Mucosa of descending colon (tissue), 3 donors: Measurements from ENCODE around the gene TNIK. TPM values are rescaled to one million over a fixed set of nuclear protein-coding genes. Genes with fewer than 3 reads are reported as not detected.

Experiments
- ATAC-seq: fragments of 200-7000 bp; cut with Tn5 transposase; one replicate; pipeline ENCODE4 v1.9.1; 2020; ENCODE audit warnings: mild to moderate bottlenecking, moderate library complexity
- DNase-seq, 3 donors: peaks; one replicate each; pipeline ENCODE4 v3.0.0-alpha.2; 2020
- H3K36me3 ChIP-seq: fragments of 200-600 bp; one replicate; pipeline ENCODE4 v1.8.0; 2021; ENCODE audit warnings: low read depth, mild to moderate bottlenecking
- H3K4me1 ChIP-seq: fragments of 200-600 bp; one replicate; pipeline ENCODE4 v1.8.0; 2021; ENCODE audit warnings: low read depth, mild to moderate bottlenecking
- H3K4me3 ChIP-seq: fragments of 200-600 bp; one replicate; pipeline ENCODE4 v1.8.0; 2021; ENCODE audit warnings: mild to moderate bottlenecking
- H3K9me3 ChIP-seq: fragments of 200-600 bp; one replicate; pipeline ENCODE4 v1.8.0; 2021; ENCODE audit warnings: mild to moderate bottlenecking
- CTCF ChIP-seq: fragments of 200-600 bp; IDR thresholded peaks from one replicate; pipeline ENCODE4 v1.8.0; 2022; ENCODE audit warnings: antibody characterized with exemption, mild to moderate bottlenecking
- intact Hi-C, 2 donors: fragments of 100-400 bp; cut with DNase I in 1 of 2; cut with micrococcal nuclease in 1 of 2; formaldehyde crosslinking; loops; one replicate each; pipeline versions ENCODE4 v1.11.0 to v1.11.1; 2022; cut with DNase I, micrococcal nuclease
- total RNA-seq, 3 donors: library from RNA; stranded (reverse); fragmentation: NEBNext Ultra II Directional in 2 of 3; extraction: Animal tissue kit (Norgen Biotek cat#: 25700) in 2 of 3; gene quantifications; one replicate each; pipeline versions ENCODE4 v1.2.1 to v1.2.4, GENCODE V29; 2021 to 2023
- donor health status: DM: no; HTN: no; CAD: no; lungs with moderate emphysema.
- donor health status: DM: no; HTN: no; CAD: no.
- donor health status: DM: no; HTN: yes; CAD: no.

The TNIK gene
- total RNA-seq, 3 donors from 2014 or later, result 27.2 to 33.0 (median 28.0) TPM

DNA sequence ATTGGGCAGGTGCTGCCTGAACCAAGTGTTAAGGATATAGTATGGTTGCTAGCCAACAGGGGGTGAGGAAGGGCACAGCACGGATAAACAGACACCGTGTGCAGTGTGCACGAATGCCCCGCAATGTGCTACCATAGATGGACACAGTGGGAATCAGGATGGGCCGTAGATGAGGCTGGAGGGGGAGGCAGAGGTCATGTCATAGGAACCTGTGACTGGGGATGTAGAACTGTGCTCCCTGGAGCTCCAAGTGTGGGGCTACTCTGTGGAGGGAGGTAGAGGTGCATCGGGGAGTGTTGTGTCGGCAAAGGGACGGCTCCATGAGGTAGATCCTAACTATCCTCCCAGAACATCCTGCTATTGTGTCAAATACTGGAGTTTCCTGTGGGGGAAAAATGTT is 102.5 kb downstream of the TNIK start:
- Histone ChIP-seq H3K4me3 (no peak overlapping the region), H3K36me3 (no peaks in the 10 kb centered on the region), H3K9me3 (no peaks in the 10 kb centered on the region), H3K4me1 (peaks cover 17% of the 10 kb centered on the region)
- DNase-seq, result no peak
- TF ChIP-seq CTCF, result no peak
- intact Hi-C loops, result no loop called here
- ATAC-seq, result no peak

GRCh38 chr3:171356251-171356650 is 104.0 kb downstream of the TNIK start:
- TF ChIP-seq CTCF, result no peak
- H3K4me3 ChIP-seq, result no peak overlapping the region
- no peaks in the 10 kb centered on the region for H3K9me3 ChIP-seq
- no peak for DNase-seq
- H3K36me3 ChIP-seq, result no peaks in the 10 kb centered on the region
- peak; percentile 35 for ATAC-seq
- intact Hi-C loops, result no loop called here
- peaks cover 17% of the 10 kb centered on the region for H3K4me1 ChIP-seq

DNA sequence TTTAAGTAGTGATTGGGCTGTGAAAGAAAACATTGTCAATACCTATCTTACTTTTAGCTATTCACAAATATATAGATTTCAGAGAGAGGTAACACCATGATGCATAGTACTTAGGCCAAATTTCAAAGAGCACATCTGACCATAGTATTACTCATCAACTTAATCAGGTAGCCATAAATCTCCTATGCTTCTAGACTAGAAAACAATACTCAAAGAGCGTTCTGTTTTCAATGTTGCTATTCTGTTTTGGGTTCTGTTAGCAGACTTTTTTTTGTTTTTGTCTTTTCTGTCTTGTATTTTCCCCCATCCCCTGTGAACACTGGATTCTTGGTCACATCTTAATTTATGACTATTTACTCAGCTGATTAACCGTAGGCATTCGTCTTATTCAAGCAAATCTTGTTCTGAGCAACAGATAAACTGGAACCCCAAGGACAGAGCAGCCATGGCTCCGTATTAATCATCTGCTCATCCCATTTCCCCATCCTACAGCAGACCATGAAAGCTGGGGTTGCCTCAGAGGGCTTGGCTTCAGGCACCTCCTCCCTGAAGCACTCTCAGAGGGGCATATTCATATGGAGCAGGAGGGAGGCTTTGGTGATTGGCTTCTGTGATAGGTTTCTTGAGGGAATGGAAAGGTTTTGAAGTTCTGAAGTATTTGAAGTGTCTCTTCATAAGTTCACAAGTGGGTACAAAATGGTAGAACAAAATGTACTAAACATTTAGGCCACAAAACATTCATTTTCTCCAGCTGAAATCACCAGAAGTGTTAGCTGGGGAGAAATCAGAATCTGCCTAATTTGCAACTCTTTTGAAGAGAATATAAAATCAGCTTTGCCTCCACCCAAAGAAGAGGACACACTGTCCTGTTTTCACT is 105.3 kb downstream of the TNIK start:
- Histone ChIP-seq H3K9me3 (no peaks in the 10 kb centered on the region), H3K4me3 (no peak overlapping the region), H3K4me1 (peaks cover 17% of the 10 kb centered on the region), H3K36me3 (no peaks in the 10 kb centered on the region)
- DNase-seq (no peak), ATAC-seq (no peak)
- intact Hi-C loops, result no loop called here
- no peak for TF ChIP-seq CTCF

- no peaks in the 10 kb centered on the region for H3K36me3 ChIP-seq
- TF ChIP-seq CTCF, result no peak
- ATAC-seq (no peak), DNase-seq (no peak)
- intact Hi-C loops, result no loop called here
- no peaks in the 10 kb centered on the region for H3K9me3 ChIP-seq
- no peak overlapping the region for H3K4me3 ChIP-seq
- H3K4me1 ChIP-seq, result peaks cover 17% of the 10 kb centered on the region
Observed at GRCh38 chr3:171354049-171354705, 106.0 kb downstream of the TNIK start.

- DNase-seq (no peak), ATAC-seq (no peak)
- Histone ChIP-seq H3K4me3 (no peak overlapping the region), H3K9me3 (no peaks in the 10 kb centered on the region), H3K36me3 (no peaks in the 10 kb centered on the region), H3K4me1 (peaks cover 11% of the 10 kb centered on the region)
- no peak for TF ChIP-seq CTCF
- intact Hi-C loops, result no loop called here
Observed at GRCh38 chr3:171353423-171353822, 106.8 kb downstream of the TNIK start.
